PC-9 (cell line): ENCODE data around the gene SUPT20H. TPM values are rescaled to one million over a fixed set of nuclear protein-coding genes. Genes with fewer than 3 reads are reported as not detected.

Experiments used
- BruUV-seq: library from RNA; stranded (reverse); fragments of 400-500 nt; replicated peaks from 2 replicates; lab custom pipeline; 2021; lab: Mats Ljungman, UMichigan
- CTCF ChIA-PET: fragments of 300-600 bp; sonication (Branson Sonifier 250); formaldehyde crosslinking; loops from one replicate; lab custom pipeline; 2022; ENCODE audit warnings: antibody characterized with exemption; lab: Charles Lee
- POLR2A ChIA-PET: fragments of 300-600 bp; sonication (Branson Sonifier 250); formaldehyde crosslinking; loops from one replicate; lab custom pipeline; 2022; ENCODE audit warnings: antibody characterized with exemption; ENCODE audit not compliant: unreplicated experiment; lab: Charles Lee
- DNase-seq, 2 experiments: peaks; one replicate each; pipeline versions ENCODE4 v3.0.0 to v3.0.0-alpha.2; 2015 to 2022; ENCODE audit warnings: mixed read lengths in 1 of 2
- H2AFZ ChIP-seq: fragments of 200-600 bp; sonication (generic); 2 replicates; pipeline ENCODE4 v1.8.1; 2017; ENCODE audit warnings: antibody characterized with exemption
- H3F3A ChIP-seq: fragments of 200-600 bp; sonication (generic); 2 replicates; pipeline ENCODE4 v1.8.1; 2017; ENCODE audit warnings: antibody characterized with exemption, mild to moderate bottlenecking, low read depth; ENCODE audit not compliant: insufficient read depth
- H3K27ac ChIP-seq: fragments of 200-600 bp; sonication (generic); 2 replicates; pipeline ENCODE4 v1.6.1; 2016; ENCODE audit warnings: mixed run types
- H3K27me3 ChIP-seq: fragments of 200-600 bp; sonication (generic); 2 replicates; pipeline ENCODE4 v1.6.1; 2016; ENCODE audit warnings: low read depth, mixed run types; ENCODE audit not compliant: insufficient read depth
- H3K36me3 ChIP-seq: fragments of 200-600 bp; sonication (generic); 2 replicates; pipeline ENCODE4 v1.6.1; 2016; ENCODE audit warnings: low read depth, mixed run types
- H3K4me1 ChIP-seq: fragments of 200-600 bp; sonication (generic); replicated peaks from 2 replicates; pipeline ENCODE4 v1.6.1; 2016; ENCODE audit warnings: mixed run types; ENCODE audit not compliant: insufficient read depth
- H3K4me2 ChIP-seq: fragments of 200-600 bp; sonication (generic); 2 replicates; pipeline ENCODE4 v1.6.1; 2017; ENCODE audit warnings: mixed run types
- H3K4me3 ChIP-seq: fragments of 200-600 bp; sonication (generic); 2 replicates; pipeline ENCODE4 v1.6.1; 2016; ENCODE audit warnings: mixed run types
- H3K79me2 ChIP-seq: fragments of 200-600 bp; sonication (generic); 2 replicates; pipeline ENCODE4 v1.6.1; 2017; ENCODE audit warnings: low read depth, mixed run types
- H3K9me2 ChIP-seq: fragments of 200-600 bp; sonication (generic); 2 replicates; pipeline ENCODE4 v1.8.1; 2017; ENCODE audit warnings: mild to moderate bottlenecking; ENCODE audit not compliant: insufficient read depth
- H3K9me3 ChIP-seq: fragments of 200-600 bp; sonication (generic); 2 replicates; pipeline ENCODE4 v1.8.1; 2016; ENCODE audit warnings: low read depth; ENCODE audit not compliant: insufficient read depth
- H4K20me1 ChIP-seq: fragments of 200-600 bp; sonication (generic); 2 replicates; pipeline ENCODE4 v1.8.1; 2017; ENCODE audit not compliant: insufficient read depth
- CTCF ChIP-seq: fragments of 200-600 bp; sonication (generic); conservative IDR thresholded peaks from 2 replicates; pipeline ENCODE4 v1.6.1; 2017; ENCODE audit warnings: mixed run types, antibody characterized with exemption, mild to moderate bottlenecking, moderate library complexity
- EZH2 ChIP-seq: fragments of 200-600 bp; sonication (generic); IDR thresholded peaks from 2 replicates; pipeline ENCODE4 v1.8.0; 2017; ENCODE audit warnings: antibody characterized with exemption, low read depth
- intact Hi-C: fragments of 100-400 bp; cut with micrococcal nuclease; formaldehyde crosslinking; loops from one replicate; pipeline ENCODE4 v1.10.0; 2022; ENCODE audit not compliant: unreplicated experiment
- total RNA-seq: library from RNA; stranded (reverse); gene quantifications from 2 replicates; pipeline ENCODE4 v1.2.3, GENCODE V29; 2021

SUPT20H gene
- total RNA-seq, 1 experiment from 2014 or later: 44.1 TPM

- Histone ChIP-seq H3K4me1 (no peaks in the 10 kb centered on the region), H3F3A (no peaks in the 10 kb centered on the region; the same call in 1 of the 2 replicates), H3K4me2 (no peak overlapping the region), H3K27ac (no peak overlapping the region), H3K9me2 (no peaks in the 10 kb centered on the region), H3K27me3 (no peaks in the 10 kb centered on the region), H3K36me3 (peaks cover 53% of the 10 kb centered on the region), H3K4me3 (no peak overlapping the region), H4K20me1 (no peaks in the 10 kb centered on the region), H3K9me3 (no peaks in the 10 kb centered on the region), H3K79me2 (no peaks in the 10 kb centered on the region), H2AFZ (no peak overlapping the region)
- no peak for DNase-seq
- BruUV-seq: no TSS peak
- POLR2A ChIA-PET: no interaction called here
- TF ChIP-seq CTCF (no peak), EZH2 (no peak)
- CTCF ChIA-PET: no interaction called here
- intact Hi-C loops: no loop called here
These were observed 72.8 kb downstream of the SUPT20H start for GRCh38 chr13:36986462-36987240.

GRCh38 chr13:36981156-36981743 lies 78.2 kb downstream of the SUPT20H start:
- H3K79me2 ChIP-seq: no peaks in the 10 kb centered on the region
- H3K4me1 ChIP-seq: no peaks in the 10 kb centered on the region
- no peaks in the 10 kb centered on the region for H4K20me1 ChIP-seq
- ChIA-PET CTCF (interaction anchor here (0.7 to 1.0 kb wide), 2 partner anchors 123 to 160 kb away, joined by 3 read pairs; no protein-coding TSS in a partner anchor), POLR2A (interaction anchor here (0.6 kb wide), 1 partner anchor 94 kb away, joined by 3 read pairs; no protein-coding TSS in a partner anchor)
- H3F3A ChIP-seq: no peaks in the 10 kb centered on the region; the same call in 1 of the 2 replicates
- no peak overlapping the region for H2AFZ ChIP-seq
- H3K4me2 ChIP-seq: no peak overlapping the region
- H3K27me3 ChIP-seq: no peaks in the 10 kb centered on the region
- intact Hi-C loops: loop anchor here (5.0 kb wide), 4 partner anchors 124 to 699 kb away; partner anchors contain the start of gene SPART
- no peak for DNase-seq
- no peaks in the 10 kb centered on the region for H3K9me3 ChIP-seq
- H3K27ac ChIP-seq: no peak overlapping the region
- no peaks in the 10 kb centered on the region for H3K9me2 ChIP-seq
- H3K36me3 ChIP-seq: peaks cover 42% of the 10 kb centered on the region
- no TSS peak for BruUV-seq
- H3K4me3 ChIP-seq: no peak overlapping the region
- TF ChIP-seq EZH2 (no peak), CTCF (peak; percentile 74)

GRCh38 chr13:36979361-36980050 lies 80.0 kb downstream of the SUPT20H start:
- no peak for TF ChIP-seq CTCF
- TF ChIP-seq EZH2: no peak
- no peaks in the 10 kb centered on the region for H3K79me2 ChIP-seq
- intact Hi-C loops: loop anchor here (5.0 kb wide), 4 partner anchors 122 to 697 kb away; partner anchors contain the start of gene SPART
- H3F3A ChIP-seq: no peaks in the 10 kb centered on the region; the same call in 1 of the 2 replicates
- H3K4me1 ChIP-seq: no peaks in the 10 kb centered on the region
- H3K9me2 ChIP-seq: no peaks in the 10 kb centered on the region
- no peaks in the 10 kb centered on the region for H3K27me3 ChIP-seq
- H3K4me2 ChIP-seq: no peak overlapping the region
- no peak overlapping the region for H3K4me3 ChIP-seq
- no peak overlapping the region for H2AFZ ChIP-seq
- BruUV-seq: no TSS peak
- peaks cover 51% of the 10 kb centered on the region for H3K36me3 ChIP-seq
- H3K27ac ChIP-seq: no peak overlapping the region
- POLR2A ChIA-PET: no interaction called here
- no peak for DNase-seq
- no peaks in the 10 kb centered on the region for H3K9me3 ChIP-seq
- H4K20me1 ChIP-seq: no peaks in the 10 kb centered on the region
- CTCF ChIA-PET: no interaction called here
